Measurements from ENCODE around the gene JAG2. TPM values are rescaled to one million over a fixed set of nuclear protein-coding genes. Genes with fewer than 3 reads are reported as not detected.

JAG2 gene
- polyA plus RNA-seq, 1 donor, result 7.5 TPM

DNA sequence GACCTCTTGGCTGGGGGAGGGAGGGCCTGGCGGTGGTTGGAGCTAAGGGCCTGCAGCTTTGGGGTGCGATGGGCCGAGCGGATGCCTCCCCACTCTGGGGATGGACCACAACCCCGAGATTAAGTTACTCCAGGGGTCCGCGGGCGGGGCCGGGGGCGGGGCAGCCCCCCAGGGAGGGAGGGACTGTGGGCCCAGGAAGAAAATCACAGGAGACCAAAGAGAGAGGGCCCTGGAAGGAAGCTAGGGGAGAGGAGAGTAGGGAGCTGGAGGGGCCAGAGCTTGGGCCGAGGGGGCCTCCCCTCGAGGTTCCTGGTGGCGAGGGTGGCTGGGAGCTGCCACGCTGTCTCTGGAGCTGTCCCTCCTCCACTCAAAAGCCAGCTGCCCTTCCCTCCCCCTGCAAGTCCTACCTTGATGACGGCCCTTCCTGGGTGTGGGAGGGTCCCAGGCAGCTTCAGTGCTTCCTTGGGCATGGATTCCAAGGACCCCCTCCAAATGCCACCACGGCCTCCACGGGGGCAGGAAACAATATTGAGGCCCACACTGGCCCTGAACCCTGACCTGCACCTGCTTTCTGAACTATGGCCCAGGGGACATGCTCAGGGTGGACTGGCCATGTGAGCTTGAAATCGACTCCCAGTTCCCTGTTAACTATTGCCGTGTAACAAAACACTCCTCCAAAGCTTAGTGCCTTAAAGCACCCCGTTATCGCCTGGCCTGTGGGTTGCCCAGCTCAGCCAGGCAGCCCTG is 13.1 kb upstream of the JAG2 start:
- DNase-seq, result no peak

DNA sequence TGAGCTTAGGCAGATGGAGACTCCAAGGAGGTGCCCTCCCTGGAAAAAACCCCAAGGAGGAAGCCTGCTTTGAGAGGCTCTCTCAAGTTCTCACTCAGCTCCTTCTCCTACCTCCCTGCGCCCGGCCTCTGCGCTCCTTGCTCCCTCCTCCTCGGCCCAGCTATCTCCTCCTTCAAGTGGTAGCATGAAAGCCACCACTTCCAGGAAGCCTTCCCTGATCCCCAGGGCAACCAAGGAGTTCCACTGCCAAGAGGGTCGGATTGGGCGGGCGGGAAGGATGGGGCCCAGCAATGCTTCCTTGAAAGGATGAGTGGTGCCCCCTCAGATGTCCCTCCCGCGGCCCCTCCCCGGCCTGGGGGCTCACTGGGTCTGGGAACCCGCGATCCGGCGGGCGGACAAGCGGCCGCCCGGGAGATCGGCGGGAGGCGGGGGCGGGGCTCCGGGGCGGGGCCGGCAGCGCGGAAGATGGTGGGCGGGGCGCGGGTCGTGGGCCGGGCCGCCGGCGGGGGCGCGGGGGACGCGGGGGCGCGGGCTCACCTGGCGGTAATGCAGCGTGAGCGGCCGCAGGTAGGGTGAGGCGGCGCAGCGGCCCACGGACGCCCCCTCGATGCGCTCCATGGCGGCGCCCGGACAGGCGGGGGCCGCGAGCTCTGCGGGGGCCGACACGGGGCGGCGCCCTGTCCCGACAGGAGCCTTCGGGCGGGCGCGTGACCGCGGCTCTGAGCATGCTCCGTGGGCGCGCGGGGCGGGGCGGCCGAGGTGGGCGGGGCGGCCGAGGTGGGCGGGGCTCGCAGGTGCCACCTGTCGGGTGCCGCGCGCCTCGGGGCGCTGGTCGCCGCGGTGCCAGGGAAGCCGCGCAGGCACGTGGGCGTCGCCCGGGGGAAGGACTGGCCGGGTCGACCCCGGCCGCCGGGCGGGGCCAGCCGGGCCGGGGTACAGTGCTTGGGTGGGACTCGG is 12.3 kb upstream of the JAG2 start, which contains the start of gene NUDT14:
Gene NUDT14, minus strand, starts transcription at position 721 of the 957 bp plus-strand sequence. Its CDS starts 103 bp downstream, at position 618.
- DNase-seq, result no peak

DNA sequence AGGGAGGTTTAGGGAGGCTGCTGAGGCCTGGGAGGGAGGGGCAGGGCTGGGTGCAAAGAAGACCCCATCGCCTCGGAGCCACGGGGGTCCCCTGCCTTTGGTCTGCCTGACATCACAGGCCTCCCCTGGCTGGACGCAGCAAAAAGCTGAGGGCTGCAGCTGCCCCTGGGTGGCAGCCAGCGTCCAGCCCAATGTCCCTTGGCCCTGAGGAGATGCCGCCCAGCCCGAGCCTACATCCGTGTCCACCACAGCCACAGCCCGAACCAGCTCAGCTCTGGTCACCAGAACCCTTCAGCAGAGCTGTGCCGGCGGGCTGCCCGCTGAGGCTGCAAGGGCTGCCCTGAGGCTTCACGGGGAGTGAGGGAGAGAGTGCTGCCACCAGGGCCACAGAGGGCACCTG is 10.6 kb upstream of the JAG2 start:
- no peak for DNase-seq

DNA sequence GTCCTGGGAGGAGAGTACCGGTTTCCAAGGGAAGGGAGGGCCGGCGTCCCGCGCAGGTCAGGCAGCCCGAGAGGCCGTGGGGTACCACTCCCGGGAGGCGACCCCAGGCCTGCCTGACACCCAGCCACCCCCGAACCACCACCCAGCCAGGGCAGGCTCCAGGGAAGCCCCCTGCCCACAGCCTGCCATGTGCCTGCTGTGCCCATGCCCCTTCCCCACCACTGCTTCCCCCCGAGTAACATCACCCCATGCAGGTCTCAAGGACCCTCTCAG is 10.2 kb upstream of the JAG2 start:
- DNase-seq, result no peak

DNA sequence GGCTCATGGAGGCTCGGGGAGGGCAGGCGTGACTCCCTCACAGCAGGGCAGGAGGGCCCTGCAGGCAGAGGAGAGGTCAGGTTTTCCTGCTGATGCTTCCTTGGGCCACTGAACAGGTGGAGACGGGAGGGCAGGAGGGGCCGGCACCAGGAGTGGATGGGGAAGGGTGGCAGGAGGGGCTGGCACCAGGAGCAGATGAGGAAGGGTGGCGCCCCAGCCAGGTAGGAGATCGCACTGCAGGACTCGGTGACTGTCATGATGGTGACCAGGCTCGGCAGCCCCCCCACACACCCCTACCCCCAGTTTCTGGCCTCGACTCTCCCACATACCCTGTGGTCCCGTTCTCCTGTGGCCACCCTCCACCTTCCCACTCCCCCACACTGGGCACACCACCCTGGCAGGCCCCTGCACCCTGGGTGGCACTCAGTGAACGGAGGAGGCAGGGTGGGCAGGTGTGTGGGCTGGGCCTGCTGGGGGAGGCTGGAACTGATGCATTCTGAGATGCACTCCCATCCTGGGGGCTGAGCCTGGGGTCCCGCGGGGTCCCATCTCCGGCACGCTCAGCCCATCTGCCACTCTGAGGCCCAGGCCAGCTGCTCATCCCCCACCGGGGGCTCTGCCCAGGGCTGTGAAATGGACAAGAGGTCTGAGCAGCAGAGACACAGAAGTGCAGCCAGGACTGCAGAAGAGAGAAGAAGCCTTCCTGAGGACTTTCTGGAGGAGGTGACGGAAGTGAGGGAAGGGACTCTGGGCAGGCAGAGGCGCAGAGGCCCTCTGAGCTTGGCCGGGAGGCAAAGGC is 9.7 kb upstream of the JAG2 start:
- no peak for DNase-seq

DNA sequence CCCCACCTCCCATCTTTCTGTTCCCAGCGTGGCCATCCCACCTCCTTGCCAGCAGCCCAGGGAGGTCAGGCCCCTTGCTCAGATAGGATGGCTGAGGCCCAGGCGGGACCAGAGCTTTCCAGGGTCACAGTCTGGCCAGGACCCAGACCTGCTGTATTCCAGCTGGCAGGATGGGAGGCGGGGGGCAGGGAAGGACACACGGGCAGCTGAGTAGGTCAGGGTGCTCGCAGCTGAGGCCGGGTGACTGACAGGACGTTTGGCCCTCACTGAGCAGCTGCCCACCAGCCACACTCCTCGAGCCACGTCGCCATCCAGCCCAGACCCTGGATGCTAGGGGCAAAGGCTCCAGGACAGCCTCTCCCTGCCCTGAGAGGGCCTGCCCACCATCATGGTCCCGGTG is 8.5 kb upstream of the JAG2 start:
- DNase-seq, result no peak

DNA sequence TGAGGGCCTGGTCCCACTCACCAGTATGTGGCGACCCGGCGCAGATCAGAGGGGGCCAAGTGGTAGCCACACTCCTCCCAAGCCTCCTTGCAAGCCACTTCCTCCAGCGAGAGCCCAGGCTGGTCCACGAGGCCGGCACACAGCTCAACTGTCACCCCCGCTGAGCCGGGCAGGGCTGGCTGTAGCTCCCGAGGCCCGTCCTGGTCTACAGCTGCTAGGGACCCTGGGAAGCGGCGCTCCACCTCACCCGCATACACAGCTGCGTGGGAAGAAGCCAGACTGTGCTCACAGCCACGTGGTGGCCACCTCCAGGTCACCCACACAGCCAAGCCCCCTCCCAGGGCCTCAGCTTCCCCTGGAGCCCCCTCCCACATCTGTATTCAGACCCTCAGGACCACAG is 7.9 kb upstream of the JAG2 start:
- no peak for DNase-seq

DNA sequence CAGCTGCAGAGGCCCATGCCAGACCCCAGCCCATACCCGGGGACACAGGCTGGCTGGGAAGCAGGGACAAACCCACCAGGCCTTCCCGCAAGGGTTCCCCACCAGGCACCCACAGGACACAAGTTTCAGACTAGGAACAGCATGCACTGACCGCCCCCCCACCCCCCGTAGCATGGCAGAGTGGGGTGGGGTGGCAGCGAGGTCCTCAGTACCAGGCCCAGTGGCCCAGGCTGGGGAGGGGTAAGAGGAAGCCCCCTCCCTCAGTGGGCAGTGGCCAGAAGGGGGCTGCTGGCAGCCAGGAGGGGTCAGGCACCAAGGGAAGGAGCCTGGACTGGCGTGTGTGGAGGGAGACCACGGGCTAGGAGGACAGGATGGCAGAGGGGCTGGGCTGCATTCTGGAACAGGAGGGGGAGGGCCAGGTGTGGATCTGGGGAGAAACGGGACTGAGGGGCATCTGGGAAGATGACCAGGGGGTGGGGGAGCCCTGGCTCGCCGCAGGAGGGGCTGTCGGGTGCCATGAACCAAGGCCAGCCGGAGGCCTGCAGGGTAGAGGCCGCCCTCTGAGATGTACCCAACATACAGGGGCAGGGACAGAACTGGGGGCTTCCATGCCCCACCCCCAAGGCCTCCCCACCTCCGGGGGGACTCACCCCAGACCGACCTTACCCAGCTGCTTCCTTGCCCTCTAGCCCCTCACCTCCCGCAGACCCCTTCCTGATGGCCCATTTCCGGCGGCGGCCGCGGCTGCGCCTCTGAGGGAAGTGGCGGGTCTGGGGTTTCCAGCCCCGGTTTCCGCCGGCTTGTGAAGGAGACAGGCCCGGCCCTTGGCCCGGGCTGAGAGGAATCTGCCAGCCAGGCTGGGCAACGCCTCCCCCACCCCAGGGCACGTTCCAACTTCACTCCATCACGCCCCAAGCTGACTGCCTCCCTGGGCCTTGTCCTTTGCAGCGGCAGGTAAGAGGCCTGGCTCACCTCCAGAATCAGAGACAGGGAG is 5.6 kb upstream of the JAG2 start:
- DNase-seq, result no peak

DNA sequence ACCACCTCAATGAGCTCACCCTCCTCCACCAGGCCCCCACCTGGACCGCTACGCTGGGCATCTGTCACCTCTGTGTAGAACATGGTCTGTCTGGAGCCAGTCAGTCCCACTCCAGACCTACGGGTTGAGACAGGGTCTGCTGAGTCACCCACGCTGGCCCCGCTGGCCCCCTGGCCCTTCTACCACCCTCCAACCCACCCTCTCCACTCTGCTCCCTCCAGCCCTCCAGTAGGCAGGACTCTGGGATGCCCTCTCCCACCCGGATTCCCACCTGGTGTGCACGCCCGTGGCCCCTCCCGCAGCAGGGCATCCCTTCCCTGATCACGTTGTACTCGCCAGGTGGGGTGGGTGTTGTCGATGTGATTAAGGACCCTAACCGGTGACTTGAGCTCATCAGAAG is 4.6 kb upstream of the JAG2 start:
- no peak for DNase-seq

DNA sequence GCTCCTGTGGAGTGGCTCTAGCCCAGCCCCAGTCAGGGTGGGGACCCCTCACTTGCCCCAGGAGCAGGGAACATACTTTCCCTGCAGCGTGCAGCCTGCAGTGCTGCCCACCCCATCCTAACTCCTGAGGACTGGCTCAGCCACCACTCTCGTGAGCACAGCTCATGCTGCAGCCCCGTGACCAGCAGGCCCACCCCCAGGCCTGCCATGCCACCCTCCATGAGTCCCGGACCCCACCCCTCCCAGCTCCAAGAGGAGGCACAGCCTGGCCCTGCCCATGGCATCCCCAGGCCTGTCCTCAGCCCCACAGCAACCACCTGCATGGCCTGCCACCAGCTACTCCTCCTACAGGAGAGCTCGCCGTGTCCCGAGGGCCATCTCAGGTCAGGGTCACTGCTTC is 3.9 kb upstream of the JAG2 start:
- no peak for DNase-seq

DNA sequence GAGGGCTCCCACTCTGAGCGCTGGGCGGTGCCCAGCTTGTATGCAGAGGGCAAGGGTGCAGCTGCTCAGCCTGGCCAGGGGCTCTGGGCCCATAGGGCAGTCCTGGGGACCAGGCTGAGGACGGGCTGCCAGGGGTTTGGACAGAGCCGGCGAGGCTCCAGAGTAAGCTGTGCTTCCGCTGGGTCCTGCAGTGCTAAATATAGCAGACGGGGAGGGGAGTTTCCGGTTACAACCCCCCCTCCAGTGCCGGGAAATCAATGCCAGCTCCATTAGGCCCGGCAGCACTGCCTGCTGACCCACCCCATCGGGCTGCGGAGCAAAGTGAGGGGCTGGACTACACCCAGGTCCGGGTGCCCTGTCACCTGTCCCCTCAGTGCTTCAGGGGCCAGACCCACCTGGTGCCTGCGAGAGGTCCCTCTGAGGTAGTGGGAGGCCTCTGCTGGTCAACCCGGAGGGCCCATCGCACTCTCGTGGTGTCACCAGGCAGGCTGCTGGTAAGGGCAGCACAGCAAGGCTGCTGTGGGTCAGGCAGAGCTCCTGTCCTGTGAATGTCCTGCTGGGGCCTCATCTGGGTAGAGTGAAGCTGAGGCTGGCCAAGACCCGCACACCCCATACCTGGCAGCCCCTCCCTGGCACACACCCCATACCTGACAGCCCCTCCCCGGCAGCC is 2.6 kb upstream of the JAG2 start:
- DNase-seq, result no peak

DNA sequence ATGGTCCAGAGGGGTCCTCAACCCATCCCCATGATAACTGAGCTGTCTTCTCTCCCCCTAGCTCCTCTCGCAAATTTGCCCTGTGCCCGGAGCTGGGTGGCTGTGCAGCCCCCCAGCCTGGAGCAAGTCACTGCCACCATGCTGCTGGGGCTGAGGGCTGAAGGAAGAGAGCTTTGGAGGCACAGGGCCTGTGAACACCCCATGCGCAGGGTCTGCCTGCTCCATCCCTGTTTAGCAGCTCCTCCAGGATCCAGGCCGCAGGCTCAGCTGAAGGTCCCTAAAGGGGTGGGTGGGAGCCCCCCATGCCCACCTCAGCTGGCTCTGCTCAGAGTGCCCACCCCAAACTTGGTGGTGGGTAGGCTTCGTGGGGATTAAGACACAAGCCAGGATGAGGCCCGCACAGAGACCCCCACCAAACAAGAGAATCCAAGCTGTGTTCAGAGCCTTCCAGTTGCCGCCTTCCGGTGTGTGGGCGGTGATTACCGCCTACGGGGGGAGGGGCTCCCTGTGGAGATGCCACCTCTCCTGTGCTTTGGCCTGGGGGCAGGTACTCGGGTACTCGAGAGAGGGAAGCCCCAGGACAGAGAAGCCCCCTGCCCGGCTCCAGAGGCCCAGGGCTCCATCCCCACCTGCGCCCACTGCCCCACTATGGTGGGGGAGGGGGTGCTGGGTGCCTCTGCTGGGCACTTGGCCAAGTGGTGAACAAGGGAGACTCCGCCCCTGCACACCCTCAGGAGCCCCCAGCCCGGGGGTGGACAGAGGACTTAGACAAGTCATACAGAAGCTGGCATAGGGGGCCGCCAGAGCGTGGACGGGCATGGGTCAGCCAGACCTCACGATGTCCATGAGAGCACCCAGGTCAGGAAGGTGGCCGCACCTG is 1.4 kb upstream of the JAG2 start:
- DNase-seq, result no peak

DNA sequence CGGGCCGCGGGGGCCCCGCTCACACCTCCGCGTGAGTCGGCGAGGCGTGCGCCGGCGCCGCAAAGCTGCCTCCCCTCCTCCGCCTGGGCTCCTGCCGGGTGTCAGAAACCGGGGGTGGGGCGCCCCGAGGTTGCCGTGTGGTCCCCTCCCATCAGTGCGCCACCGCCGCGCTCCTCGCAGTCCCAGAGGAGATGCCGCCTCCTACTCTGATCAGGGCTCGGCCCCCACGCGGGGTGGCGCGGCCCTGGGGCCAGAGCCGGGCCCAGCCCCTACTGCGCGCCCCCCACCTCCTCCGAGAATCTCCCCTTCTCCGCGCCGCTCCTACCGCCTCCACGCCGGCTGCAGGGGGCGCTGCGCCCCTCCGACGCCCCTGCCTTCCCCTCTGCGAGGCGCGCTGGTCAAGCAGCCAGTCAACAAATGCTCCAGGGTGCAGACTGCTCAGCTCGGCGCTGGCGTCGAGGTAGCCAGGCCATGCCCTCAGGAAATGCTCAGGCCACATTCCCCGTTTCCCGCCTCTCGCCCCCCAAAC is 467 bp upstream of the JAG2 start:
- no peak for DNase-seq

DNA sequence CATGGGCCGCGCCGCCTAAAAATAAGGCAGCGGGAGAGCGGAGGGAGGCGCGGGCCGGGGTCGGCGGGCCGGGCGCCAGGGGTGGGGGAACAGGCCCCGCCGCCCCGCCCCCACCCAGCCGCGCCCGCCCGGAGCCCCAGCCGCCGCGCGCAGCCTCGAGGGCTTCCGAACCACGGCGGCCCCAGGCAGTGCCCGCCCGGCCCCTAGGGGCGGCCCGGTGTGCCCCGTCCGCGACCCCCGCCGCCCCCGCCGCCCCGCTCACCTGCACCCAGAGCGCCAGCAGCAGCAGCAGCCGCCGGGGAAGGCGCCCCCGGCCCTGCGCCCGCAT is 519 bp downstream of the JAG2 start:
- no peak for DNase-seq

DNA sequence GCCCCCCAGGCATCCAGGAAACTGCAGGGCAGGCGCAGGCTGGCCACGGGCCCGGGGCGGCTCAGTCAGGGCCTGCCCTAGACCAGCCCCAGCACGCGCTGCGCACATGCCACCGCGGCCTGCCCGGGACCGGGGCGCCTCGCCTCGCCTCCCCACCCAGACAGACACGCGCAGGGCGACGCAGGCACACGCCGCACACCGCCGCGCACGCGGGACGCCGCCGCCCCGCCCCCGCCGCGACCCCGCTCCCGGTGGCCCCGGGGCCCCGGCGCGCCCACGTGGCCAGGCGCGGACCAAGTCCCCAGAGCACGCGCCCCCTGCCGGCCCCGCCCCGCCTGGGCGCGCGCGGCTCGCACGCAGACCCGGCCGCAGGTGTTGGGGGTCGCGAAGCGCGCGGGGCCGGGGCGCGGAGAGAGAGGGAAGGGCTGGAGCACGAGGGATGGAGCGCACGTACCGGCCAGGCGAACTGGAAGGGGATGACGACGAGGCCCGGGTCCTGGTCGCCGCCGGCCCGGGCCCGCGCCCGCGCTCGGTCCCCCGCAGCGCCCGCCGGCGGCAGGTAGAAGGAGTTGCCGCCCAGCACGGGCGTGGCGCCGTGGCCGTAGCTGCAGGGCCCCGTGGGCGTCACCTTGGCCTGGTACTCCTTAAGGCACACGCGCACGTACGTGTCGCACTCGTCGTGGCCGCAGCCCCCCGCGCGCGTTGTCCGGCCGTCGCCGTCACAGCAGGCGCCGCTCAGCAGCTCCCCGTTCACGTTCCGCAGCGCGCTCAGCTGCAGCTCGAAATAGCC is 1.1 kb downstream of the JAG2 start:
- no peak for DNase-seq

DNA sequence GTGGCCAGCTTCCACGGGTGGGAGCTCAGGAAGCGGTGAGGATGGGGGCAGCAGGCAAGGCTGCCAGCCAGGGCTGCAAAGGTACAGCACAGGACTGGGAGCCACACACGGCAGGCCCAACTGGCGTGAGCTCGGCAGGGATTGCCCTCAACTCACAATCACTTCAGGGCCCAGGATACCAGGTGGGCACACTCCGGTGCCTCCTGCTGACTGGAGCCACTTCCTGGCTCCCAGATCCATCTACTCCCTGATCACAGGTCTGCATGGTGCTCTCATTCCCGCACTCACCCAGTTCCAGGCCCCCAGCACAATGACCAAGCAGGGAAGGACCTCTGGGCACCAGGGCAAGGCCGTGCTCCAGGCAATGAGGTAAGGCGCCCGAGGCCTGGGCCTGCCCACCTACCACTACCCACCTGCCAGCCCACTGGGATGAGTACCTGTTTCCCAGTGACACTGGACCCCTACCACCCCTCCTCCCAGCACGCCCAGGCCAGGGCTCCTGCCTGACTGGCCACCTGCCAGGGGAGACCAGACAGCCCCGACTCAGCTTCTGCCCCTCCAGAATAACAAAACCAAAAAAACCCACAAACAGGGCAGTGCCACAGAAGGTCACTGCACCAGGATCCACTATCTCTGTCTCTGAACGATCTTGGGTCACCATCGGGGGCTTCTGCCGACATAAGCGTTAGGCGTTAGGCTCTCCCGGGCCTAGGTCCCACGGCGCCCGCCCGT is 1.8 kb downstream of the JAG2 start:
- no peak for DNase-seq

DNA sequence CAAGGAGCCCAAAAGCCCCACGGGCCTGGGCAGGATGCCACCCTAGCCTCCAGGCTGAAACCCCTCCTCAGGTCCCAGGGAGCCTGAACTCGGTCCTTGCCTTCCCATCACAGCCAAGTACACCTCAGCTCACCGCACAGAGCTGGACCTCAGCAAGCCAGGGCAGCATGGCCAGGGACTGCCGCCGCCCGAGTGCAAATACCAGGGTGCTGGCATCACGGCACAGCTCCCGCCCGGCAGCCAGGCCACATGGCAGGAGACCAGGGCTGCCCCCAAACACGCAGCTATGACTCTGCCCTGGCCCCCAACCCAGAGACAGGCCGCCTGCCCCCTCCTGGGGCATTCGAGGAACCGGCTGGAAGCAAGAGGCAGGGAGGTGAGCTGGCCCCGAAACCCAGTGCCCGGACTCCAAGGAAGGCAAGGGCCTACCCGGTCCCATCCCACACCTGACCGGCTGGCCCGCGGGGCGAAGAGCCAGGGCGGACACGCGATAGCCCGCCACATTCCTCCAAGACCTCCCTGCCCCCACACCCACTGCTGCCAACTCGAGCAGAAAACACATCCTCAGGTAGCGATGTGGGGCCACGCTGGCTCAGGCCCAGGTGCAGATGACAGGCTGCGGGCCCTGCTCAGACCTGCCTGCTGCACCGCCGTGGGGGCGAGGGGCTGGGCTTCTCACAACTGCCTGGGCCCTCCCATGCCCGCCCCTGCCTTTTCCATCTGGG is 2.7 kb downstream of the JAG2 start:
- DNase-seq, result no peak
